Measurements from ENCODE around the gene OOSP3.

DNA sequence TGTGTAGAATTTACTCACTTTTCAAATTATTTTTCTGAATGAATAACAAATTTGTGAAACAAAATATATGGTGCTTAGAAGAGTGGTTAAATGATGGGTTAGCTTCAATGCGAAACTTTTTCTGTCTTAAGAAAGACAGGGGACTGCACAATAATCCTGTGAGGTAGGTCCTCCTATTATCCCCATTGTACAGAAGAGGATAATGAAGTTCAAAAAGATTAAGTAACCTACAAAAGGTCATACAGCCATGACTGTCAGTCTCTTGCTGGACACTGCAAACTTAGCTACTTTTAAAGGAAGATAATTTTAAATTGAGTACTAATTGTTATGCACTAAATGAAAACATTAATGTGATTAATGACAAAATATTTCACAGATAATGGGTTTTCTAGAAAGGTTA lies 5.0 kb downstream of the OOSP3 start:
- TF ChIP-seq, protein P1, sequence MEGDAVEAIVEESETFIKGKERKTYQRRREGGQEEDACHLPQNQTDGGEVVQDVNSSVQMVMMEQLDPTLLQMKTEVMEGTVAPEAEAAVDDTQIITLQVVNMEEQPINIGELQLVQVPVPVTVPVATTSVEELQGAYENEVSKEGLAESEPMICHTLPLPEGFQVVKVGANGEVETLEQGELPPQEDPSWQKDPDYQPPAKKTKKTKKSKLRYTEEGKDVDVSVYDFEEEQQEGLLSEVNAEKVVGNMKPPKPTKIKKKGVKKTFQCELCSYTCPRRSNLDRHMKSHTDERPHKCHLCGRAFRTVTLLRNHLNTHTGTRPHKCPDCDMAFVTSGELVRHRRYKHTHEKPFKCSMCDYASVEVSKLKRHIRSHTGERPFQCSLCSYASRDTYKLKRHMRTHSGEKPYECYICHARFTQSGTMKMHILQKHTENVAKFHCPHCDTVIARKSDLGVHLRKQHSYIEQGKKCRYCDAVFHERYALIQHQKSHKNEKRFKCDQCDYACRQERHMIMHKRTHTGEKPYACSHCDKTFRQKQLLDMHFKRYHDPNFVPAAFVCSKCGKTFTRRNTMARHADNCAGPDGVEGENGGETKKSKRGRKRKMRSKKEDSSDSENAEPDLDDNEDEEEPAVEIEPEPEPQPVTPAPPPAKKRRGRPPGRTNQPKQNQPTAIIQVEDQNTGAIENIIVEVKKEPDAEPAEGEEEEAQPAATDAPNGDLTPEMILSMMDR (IDR thresholded peaks at IDR 0.05), result no peak
- no peak for TF ChIP-seq POLR2A (IDR thresholded peaks at IDR 0.05; ENCODE audit: low read depth)
- TF ChIP-seq POLR2AphosphoS5 (IDR thresholded peaks at IDR 0.05), result no peak
- no peak for TF ChIP-seq EP300 (IDR thresholded peaks at IDR 0.05)

Measured in esophagus muscularis mucosa (tissue), 4 donors.